Upper lobe of left lung (tissue), 6 donors: ENCODE measurements around the gene BTBD7. TPM values are rescaled to one million over a fixed set of nuclear protein-coding genes. Genes with fewer than 3 reads are reported as not detected.

Experiments
- ATAC-seq, 2 donors: fragments of 200-7000 bp; cut with Tn5 transposase; one replicate each; pipeline ENCODE4 v1.9.1; 2022; ENCODE audit warnings: mild to moderate bottlenecking in 2 of 2, moderate library complexity in 2 of 2; ENCODE audit not compliant: low FRiP score in 2 of 2
- DNase-seq, 2 donors: peaks; one replicate each; pipeline ENCODE4 v3.0.0-alpha.2; 2019 to 2020
- H3K27ac ChIP-seq, 4 donors: fragments of 200-600 bp; sonication (generic); one replicate each; pipeline ENCODE4 v1.5.1; 2016 to 2019
- H3K27me3 ChIP-seq, 4 donors: fragments of 200-600 bp; sonication (generic); one replicate each; pipeline ENCODE4 v1.5.1; 2017 to 2019
- H3K36me3 ChIP-seq, 4 donors: fragments of 200-600 bp; sonication (generic); one replicate each; pipeline ENCODE4 v1.5.1; 2016 to 2019
- H3K4me1 ChIP-seq, 4 donors: fragments of 200-600 bp; sonication (generic); one replicate each; pipeline ENCODE4 v1.5.1; 2018 to 2019
- H3K4me3 ChIP-seq, 4 donors: fragments of 200-600 bp; sonication (generic); one replicate each; pipeline ENCODE4 v1.5.1; 2017 to 2019; ENCODE audit warnings: mild to moderate bottlenecking in 2 of 4, moderate library complexity in 1 of 4
- H3K9me3 ChIP-seq, 4 donors: fragments of 200-600 bp; sonication (generic); one replicate each; pipeline ENCODE4 v1.5.1; 2018 to 2019
- EP300 ChIP-seq, 4 donors: sonication (generic); formaldehyde crosslinking; IDR thresholded peaks; one replicate each; pipeline ENCODE4 v1.5.1; 2017; ENCODE audit warnings: antibody characterized with exemption in 4 of 4, control low read depth in 2 of 4
- POLR2A ChIP-seq, 4 donors: fragments of 450-650 bp; IDR thresholded peaks; one replicate each; pipeline ENCODE4 v1.5.1; 2016 to 2017; ENCODE audit warnings: antibody characterized with exemption in 4 of 4, mild to moderate bottlenecking in 2 of 4
- POLR2AphosphoS5 ChIP-seq, 2 donors: sonication (generic); formaldehyde crosslinking; IDR thresholded peaks; one replicate each; pipeline ENCODE4 v1.5.1; 2017; ENCODE audit warnings: antibody characterized with exemption in 2 of 2
- WGBS, 2 donors: methylation state at CpG; one replicate each; pipeline ENCODE4 v1.1.5; 2017 to 2018; 5-methylcytosine and 5-hydroxymethylcytosine counted together
- total RNA-seq, 6 donors: library from RNA; depleted of rRNA in 4 of 6; stranded (reverse); fragments of >200 nt in 4 of 6; gene quantifications; one replicate each; pipeline versions ENCODE4 v1.1.0 to v1.2.1, GENCODE V29; 2016 to 2021
- TF ChIP-seq, protein P1 (sequence below), 6 experiments: fragments of 450-650 bp in 4 of 6; fragments of 200-600 bp in 2 of 6; sonication (generic) in 2 of 6; IDR thresholded peaks; one replicate each; pipeline ENCODE4 v1.5.1; 2016 to 2019; ENCODE audit warnings: antibody characterized with exemption in 6 of 6
- donor health status: DM: no; HTN: no; CAD: no; lungs with moderate emphysema.
- donor health status: DM: no; HTN: yes; CAD: no; lungs with severe emphysema.

BTBD7 gene
- total RNA-seq, 6 donors from 2014 or later, result 15.1 to 46.1 (median 36.9) TPM

DNA sequence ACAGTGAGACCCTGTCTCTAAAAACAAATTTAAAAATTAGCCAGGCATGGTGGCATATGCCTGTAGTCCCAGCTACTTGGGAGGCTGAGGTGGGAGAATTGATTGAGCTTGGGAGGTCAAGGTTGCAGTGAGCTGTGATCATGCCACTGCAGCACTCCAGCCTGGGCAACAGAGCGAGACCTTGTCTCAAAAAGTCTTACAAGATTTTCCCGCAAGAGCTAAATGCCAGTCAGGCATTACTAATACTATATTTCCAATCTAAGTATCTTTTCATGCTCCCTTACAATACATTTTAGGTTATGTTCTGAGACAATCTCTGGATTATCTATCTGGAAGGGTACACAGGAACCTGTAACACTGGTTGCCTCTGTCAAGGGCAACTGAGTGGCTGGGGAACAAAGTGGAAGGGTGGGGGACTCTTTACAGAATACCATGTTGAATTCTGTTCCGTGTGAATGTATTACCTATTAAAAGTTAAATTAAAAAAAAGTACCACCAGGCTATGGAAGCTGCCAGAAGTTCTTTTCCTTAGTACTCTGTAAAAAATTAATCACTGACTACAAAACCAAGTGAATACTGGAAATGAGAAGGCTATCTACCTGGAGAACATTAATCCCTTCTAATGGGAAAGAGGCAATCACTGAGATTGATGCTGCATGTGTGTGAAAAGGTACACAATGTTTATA is 56.7 kb downstream of the BTBD7 start:
- Histone ChIP-seq H3K4me1 (no peaks in the 10 kb centered on the region), H3K27ac (no peak overlapping the region), H3K9me3 (no peaks in the 10 kb centered on the region), H3K27me3 (no peaks in the 10 kb centered on the region), H3K4me3 (no peak overlapping the region), H3K36me3 (no peaks in the 10 kb centered on the region)
- TF ChIP-seq EP300 (IDR thresholded peaks at IDR 0.05) (no peak), POLR2A (IDR thresholded peaks at IDR 0.05) (no peak), POLR2AphosphoS5 (IDR thresholded peaks at IDR 0.05) (no peak)
- TF ChIP-seq, protein P1, sequence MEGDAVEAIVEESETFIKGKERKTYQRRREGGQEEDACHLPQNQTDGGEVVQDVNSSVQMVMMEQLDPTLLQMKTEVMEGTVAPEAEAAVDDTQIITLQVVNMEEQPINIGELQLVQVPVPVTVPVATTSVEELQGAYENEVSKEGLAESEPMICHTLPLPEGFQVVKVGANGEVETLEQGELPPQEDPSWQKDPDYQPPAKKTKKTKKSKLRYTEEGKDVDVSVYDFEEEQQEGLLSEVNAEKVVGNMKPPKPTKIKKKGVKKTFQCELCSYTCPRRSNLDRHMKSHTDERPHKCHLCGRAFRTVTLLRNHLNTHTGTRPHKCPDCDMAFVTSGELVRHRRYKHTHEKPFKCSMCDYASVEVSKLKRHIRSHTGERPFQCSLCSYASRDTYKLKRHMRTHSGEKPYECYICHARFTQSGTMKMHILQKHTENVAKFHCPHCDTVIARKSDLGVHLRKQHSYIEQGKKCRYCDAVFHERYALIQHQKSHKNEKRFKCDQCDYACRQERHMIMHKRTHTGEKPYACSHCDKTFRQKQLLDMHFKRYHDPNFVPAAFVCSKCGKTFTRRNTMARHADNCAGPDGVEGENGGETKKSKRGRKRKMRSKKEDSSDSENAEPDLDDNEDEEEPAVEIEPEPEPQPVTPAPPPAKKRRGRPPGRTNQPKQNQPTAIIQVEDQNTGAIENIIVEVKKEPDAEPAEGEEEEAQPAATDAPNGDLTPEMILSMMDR (IDR thresholded peaks at IDR 0.05), result no peak
- DNase-seq (no peak), ATAC-seq (no peak)
- 80 to 96% methylated on average over 3 of the region's 3 CpGs for WGBS, 2 donors

DNA sequence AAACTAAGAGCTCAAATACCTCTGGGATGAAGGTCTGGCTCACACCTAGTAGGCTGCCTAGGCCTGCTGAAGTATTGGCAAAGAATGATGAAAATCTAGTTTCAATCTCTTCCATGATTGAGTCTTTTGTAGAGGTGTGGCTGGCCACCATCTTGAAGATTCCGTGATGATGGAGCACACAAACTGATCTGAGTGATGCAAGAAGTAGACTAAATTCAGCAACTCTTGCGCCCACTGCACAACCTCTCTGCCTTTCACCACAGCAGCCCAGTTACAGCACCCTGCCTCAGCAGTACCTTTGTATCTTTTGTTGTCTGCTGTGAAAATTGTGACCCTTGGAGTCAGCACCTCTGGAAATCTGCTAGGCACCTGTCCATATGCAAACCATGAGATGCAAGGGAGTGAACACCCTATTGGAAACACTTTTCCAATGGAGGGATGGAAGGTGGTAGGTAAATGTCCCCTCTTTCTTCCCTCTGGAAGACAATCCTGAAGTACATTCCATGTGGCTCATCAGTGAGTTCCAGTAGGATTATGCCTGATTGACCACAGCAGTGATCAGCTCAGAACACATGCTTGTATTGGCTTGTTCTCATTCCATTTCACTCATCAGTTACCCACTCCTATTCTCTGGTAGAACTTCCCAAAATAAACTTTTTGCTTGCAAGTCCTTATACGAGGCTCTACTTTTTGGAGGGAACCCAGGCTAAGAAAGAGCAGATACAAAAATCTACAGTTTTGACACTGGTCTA is 58.6 kb downstream of the BTBD7 start:
- no peak for DNase-seq
- no peaks in the 10 kb centered on the region for H3K27me3 ChIP-seq
- H3K36me3 ChIP-seq, result no peaks in the 10 kb centered on the region
- no peak for ATAC-seq
- peaks cover 0 to 4% (median 0%) of the 10 kb centered on the region in 4 donors for H3K4me1 ChIP-seq
- H3K27ac ChIP-seq, result no peak overlapping the region
- 87 to 89% methylated on average over 3 of the region's 3 CpGs for WGBS, 2 donors
- no peak overlapping the region for H3K4me3 ChIP-seq
- no peaks in the 10 kb centered on the region for H3K9me3 ChIP-seq
- TF ChIP-seq EP300 (IDR thresholded peaks at IDR 0.05), result no peak
- no peak for TF ChIP-seq POLR2A (IDR thresholded peaks at IDR 0.05)
- TF ChIP-seq POLR2AphosphoS5 (IDR thresholded peaks at IDR 0.05), result no peak
- TF ChIP-seq, protein P1 (IDR thresholded peaks at IDR 0.05), result no peak

DNA sequence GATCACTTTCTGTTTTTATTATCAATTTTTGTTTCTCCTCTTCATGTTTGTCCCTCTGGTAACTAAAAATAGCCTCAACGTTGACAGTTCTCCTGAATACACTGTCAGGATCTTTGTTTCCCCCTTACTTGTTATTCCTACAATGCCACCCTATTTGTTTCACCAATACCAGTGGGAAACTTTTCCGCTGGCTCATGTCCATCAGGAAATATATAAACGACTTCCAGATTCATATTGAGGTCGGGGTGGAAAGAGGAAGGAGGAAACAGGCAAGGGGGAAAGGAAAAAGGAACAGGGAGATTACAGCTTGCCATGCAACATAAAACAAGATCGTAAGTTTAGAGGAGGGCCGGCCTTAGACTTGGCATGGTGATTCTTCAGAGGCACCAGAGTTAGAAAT is 61.7 kb downstream of the BTBD7 start:
- Histone ChIP-seq H3K36me3 (no peaks in the 10 kb centered on the region), H3K9me3 (no peaks in the 10 kb centered on the region)
- ATAC-seq, result no peak

DNA sequence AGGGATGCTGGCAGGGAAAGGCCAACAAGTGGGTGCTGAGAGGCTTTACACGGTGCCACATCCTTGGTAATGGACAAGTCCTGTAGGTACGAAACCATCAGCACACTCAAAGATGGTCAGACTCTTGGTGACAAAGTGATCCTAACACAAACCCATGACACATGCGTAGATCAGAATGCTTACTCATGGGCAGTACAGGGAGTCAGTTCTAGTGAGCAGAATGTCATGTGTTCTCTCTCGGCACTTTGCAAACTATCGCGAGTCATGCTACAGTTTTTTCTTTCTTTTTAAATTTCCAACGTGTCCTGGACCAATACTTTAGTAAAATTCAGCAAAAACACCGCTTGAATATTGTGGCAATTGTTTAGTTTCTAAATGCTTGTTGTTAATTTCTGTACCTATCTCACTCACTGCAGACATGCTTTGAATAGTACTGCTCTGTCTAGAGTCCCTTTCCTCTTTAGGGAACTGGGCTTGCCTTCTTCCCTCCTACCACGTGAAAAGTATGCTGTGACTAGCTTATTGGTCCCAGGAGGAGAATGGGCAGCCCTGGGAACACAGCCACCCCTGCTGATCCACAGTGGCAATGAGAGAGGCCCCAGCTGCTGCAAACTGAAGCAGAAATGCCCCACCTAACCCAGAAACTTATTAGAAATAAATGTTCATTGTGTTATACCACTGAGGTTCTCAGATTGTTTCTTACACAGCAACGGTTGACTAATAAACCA is 63.3 kb downstream of the BTBD7 start:
- 80 to 86% methylated on average over 10 of the region's 10 CpGs for WGBS, 2 donors
- H3K36me3 ChIP-seq, result no peaks in the 10 kb centered on the region

More for the DNA sequence above, 61.7 kb downstream of the BTBD7 start:
- WGBS, 2 donors, result 44 to 53% methylated on average over 6 of the region's 6 CpGs
- Histone ChIP-seq H3K4me3 (no peak overlapping the region), H3K27me3 (no peaks in the 10 kb centered on the region), H3K27ac (no peak overlapping the region), H3K4me1 (peaks cover 0 to 4% (median 0%) of the 10 kb centered on the region in 4 donors)
- DNase-seq, result no peak
- TF ChIP-seq POLR2AphosphoS5 (IDR thresholded peaks at IDR 0.05) (no peak), EP300 (IDR thresholded peaks at IDR 0.05) (no peak)

More for the DNA sequence above, 63.3 kb downstream of the BTBD7 start:
- Histone ChIP-seq H3K27ac (no peak overlapping the region), H3K4me3 (no peak overlapping the region), H3K4me1 (peaks cover 0 to 4% (median 0%) of the 10 kb centered on the region in 4 donors), H3K27me3 (no peaks in the 10 kb centered on the region), H3K9me3 (no peaks in the 10 kb centered on the region)
- TF ChIP-seq, protein P1 (IDR thresholded peaks at IDR 0.05), result no peak
- TF ChIP-seq EP300 (IDR thresholded peaks at IDR 0.05) (no peak), POLR2AphosphoS5 (IDR thresholded peaks at IDR 0.05) (no peak), POLR2A (IDR thresholded peaks at IDR 0.05) (no peak)
- ATAC-seq, result peak in 1 of 2 donors; percentile 34
- no peak for DNase-seq
